Measurements from ENCODE around the gene COA6.

GRCh38 chr1:234371414-234371813 is 1.8 kb upstream of the COA6 start:
- TF ChIP-seq, protein P1, sequence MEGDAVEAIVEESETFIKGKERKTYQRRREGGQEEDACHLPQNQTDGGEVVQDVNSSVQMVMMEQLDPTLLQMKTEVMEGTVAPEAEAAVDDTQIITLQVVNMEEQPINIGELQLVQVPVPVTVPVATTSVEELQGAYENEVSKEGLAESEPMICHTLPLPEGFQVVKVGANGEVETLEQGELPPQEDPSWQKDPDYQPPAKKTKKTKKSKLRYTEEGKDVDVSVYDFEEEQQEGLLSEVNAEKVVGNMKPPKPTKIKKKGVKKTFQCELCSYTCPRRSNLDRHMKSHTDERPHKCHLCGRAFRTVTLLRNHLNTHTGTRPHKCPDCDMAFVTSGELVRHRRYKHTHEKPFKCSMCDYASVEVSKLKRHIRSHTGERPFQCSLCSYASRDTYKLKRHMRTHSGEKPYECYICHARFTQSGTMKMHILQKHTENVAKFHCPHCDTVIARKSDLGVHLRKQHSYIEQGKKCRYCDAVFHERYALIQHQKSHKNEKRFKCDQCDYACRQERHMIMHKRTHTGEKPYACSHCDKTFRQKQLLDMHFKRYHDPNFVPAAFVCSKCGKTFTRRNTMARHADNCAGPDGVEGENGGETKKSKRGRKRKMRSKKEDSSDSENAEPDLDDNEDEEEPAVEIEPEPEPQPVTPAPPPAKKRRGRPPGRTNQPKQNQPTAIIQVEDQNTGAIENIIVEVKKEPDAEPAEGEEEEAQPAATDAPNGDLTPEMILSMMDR (IDR thresholded peaks at IDR 0.05), result no peak
- no peak for TF ChIP-seq POLR2A (IDR thresholded peaks at IDR 0.05; ENCODE audit: low read length)
- TF ChIP-seq HDAC2 (IDR thresholded peaks at IDR 0.05), result no peak
- TF ChIP-seq, protein P2, sequence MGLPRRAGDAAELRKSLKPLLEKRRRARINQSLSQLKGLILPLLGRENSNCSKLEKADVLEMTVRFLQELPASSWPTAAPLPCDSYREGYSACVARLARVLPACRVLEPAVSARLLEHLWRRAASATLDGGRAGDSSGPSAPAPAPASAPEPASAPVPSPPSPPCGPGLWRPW (IDR thresholded peaks at IDR 0.05), result no peak
- no peak for TF ChIP-seq MAZ (IDR thresholded peaks at IDR 0.05; ENCODE audit: borderline replicate concordance, low read depth, low read length)
- TF ChIP-seq CEBPB (IDR thresholded peaks at IDR 0.05), result no peak
- no peak for TF ChIP-seq SMC3 (IDR thresholded peaks at IDR 0.05)
- TF ChIP-seq RNF2 (IDR thresholded peaks at IDR 0.05; ENCODE audit: borderline replicate concordance, low read depth), result no peak
- TF ChIP-seq SREBF2 (IDR thresholded peaks at IDR 0.05), result no peak
- TF ChIP-seq KDM5A (IDR thresholded peaks at IDR 0.05), result no peak
- TF ChIP-seq RARB (CRISPR knock-in tag; IDR thresholded peaks at IDR 0.05), result no peak
- TF ChIP-seq, protein P3, sequence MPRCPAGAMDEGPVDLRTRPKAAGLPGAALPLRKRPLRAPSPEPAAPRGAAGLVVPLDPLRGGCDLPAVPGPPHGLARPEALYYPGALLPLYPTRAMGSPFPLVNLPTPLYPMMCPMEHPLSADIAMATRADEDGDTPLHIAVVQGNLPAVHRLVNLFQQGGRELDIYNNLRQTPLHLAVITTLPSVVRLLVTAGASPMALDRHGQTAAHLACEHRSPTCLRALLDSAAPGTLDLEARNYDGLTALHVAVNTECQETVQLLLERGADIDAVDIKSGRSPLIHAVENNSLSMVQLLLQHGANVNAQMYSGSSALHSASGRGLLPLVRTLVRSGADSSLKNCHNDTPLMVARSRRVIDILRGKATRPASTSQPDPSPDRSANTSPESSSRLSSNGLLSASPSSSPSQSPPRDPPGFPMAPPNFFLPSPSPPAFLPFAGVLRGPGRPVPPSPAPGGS (IDR thresholded peaks at IDR 0.05), result no peak
